Measurements from ENCODE around the gene BTNL9.
A peak's percentile ranks its signal among the peaks of the same experiment; 100 is the strongest.
"Not testable (repeated sequence)": the region's sequence is repeated elsewhere in the genome, so short reads cannot be mapped to it uniquely, and the experiment has no call there.

BTNL9 gene

GRCh38 chr5:181101930-181102674 is 62.0 kb downstream of the BTNL9 start:
- DNase-seq, result not testable (repeated sequence)

GRCh38 chr5:181104259-181104568 is 64.1 kb downstream of the BTNL9 start:
- not testable (repeated sequence) for DNase-seq

- DNase-seq, result peak; percentile 29
These were observed 64.7 kb downstream of the BTNL9 start for GRCh38 chr5:181104606-181105390.

GRCh38 chr5:181105391-181106025 is 65.4 kb downstream of the BTNL9 start:
- DNase-seq, result no peak

GRCh38 chr5:181107699-181108098 is 67.6 kb downstream of the BTNL9 start:
- DNase-seq, result no peak

- no peak for DNase-seq
These were observed 68.6 kb downstream of the BTNL9 start for GRCh38 chr5:181108578-181109165.

GRCh38 chr5:181109489-181110013 is 69.5 kb downstream of the BTNL9 start:
- no peak for DNase-seq

GRCh38 chr5:181111010-181111409 is 70.9 kb downstream of the BTNL9 start:
- peak; percentile 30 for DNase-seq

All from islet precursor cell (in vitro differentiated cells).